Measurements from ENCODE around the gene CSMD2.

- TF ChIP-seq TAF1 (IDR thresholded peaks at IDR 0.05; ENCODE audit: borderline replicate concordance, insufficient read depth, low read length) (no peak), REST (IDR thresholded peaks at IDR 0.05; ENCODE audit: insufficient read depth in 1 of 2, low read depth in 2 of 2, low read length in 2 of 2) (no peak), POLR2AphosphoS5 (IDR thresholded peaks at IDR 0.05; ENCODE audit: low read depth, low read length) (no peak), SIN3A (IDR thresholded peaks at IDR 0.05; ENCODE audit: borderline replicate concordance, insufficient read depth, low read length) (no peak), FOXP2 (optimal IDR thresholded peaks at IDR 0.05; ENCODE audit: borderline replicate concordance, extremely low read depth, extremely low read length, insufficient read depth) (no peak)
Observed at GRCh38 chr1:34018285-34018684, 146.7 kb downstream of the CSMD2 start.

All from PFSK-1 (cell line).